ENCODE data around the gene OR1N2.
"Not testable (repeated sequence)": the region's sequence is repeated elsewhere in the genome, so short reads cannot be mapped to it uniquely, and the experiment has no call there.

The OR1N2 gene

DNA sequence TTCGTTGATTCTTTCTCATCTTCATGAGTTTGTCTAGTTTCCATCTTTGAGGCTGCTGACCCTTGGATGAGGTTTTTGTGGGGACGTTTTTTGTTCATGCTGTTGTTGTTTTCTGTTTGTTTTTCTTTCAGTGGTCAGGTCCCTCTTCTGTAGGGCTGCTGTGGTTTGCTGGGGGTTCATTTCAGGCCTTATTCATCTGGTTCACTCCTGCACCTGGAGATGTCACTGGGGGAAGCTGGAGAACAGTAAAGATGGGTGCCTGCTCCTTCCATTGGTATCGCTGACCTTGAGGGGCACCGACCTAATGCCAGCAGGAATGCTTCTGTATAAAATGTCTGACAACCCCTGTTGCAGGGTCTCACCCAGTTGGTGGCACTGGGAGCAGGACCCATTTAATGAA lies 8.5 kb downstream of the OR1N2 start:
- in situ Hi-C loops (cut with HindIII; ENCODE audit: low pct_unique_long_range_greater_than_20kb, low sequenced_read_pairs), result no loop called here
- no peak for DNase-seq (ENCODE audit: low read depth in 1 of 2, low spot score in 1 of 2)
- TF ChIP-seq JUND (IDR thresholded peaks at IDR 0.05; ENCODE audit: low read depth), result no peak

DNA sequence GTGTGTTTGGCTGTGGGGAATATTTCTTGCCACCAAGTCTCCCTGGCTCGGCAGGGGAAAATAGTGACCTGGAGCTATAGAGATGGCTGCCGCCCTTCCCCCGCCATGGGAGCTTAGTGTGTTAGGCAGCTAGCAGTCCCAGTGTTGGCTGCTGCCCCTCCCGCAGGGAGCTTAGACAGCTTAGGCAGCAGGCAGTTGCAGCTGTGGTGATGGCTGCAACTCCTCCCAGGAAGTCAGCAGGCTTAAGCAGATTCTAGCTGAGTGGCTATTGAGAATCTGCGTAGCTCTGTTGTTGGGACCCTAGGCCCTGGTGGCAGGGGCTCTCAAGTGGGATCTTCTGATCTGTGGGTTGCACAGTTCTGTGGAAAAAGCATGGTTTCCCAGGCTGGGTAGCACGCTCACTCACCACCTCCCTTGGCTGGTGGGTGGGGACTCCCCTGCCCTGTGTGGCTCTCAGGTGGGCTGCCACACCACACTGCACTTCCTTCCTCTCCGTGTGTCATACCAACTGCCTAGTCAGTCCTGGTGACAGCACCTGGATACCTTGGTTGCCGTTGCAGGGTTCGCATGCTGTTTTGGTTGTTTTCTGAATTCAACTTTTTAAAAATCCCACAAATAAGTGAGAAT lies 9.3 kb downstream of the OR1N2 start:
- no peak for DNase-seq (ENCODE audit: low read depth in 1 of 2, low spot score in 1 of 2)
- TF ChIP-seq JUND (IDR thresholded peaks at IDR 0.05; ENCODE audit: low read depth), result no peak
- in situ Hi-C loops (cut with HindIII; ENCODE audit: low pct_unique_long_range_greater_than_20kb, low sequenced_read_pairs), result no loop called here

DNA sequence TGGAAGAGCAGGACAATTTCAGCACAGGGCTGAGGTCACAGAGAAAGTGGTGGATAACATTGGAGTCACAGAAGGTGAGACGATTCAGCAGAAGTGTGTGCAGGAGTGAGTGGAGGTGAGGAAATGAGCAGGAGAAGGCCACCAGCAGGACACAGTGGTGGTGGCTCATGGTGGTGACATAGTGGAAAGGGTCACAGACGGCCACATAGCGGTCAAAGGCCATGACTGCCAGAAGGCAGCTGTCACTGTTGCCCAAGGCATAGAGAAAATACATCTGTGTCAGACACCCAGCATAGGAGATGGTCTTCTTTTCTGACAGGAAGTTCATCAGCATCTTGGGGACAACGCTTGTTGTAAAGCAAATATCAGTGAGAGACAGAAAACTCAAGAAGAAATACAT lies 15.0 kb downstream of the OR1N2 start:
- no peak for TF ChIP-seq JUND (IDR thresholded peaks at IDR 0.05; ENCODE audit: low read depth)
- no peak for DNase-seq (ENCODE audit: low read depth in 1 of 2, low spot score in 1 of 2)
- in situ Hi-C loops (cut with HindIII; ENCODE audit: low pct_unique_long_range_greater_than_20kb, low sequenced_read_pairs), result no loop called here

DNA sequence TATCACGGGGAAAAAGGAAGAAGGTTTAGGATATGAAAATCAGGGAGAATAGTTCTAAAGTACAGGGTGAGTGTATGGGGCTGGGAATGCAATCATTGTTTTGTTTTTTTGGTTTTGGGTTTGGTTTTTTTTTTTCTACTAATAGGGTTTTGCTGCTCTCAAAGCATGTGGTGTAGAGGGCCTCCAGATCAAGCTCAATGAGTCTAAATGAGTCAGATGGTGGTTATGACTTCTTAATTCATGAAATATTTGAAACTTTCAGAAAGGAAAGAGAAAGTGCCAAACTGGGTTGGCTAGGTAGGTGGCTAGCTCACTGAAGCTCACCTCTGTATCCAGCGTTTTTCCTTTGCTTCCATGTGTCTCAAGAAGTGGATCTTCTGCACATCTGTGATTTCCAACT lies 19.5 kb downstream of the OR1N2 start:
- in situ Hi-C loops (cut with HindIII; ENCODE audit: low pct_unique_long_range_greater_than_20kb, low sequenced_read_pairs), result no loop called here
- no peak for TF ChIP-seq JUND (IDR thresholded peaks at IDR 0.05; ENCODE audit: low read depth)
- DNase-seq (ENCODE audit: low read depth in 1 of 2, low spot score in 1 of 2), result no peak

DNA sequence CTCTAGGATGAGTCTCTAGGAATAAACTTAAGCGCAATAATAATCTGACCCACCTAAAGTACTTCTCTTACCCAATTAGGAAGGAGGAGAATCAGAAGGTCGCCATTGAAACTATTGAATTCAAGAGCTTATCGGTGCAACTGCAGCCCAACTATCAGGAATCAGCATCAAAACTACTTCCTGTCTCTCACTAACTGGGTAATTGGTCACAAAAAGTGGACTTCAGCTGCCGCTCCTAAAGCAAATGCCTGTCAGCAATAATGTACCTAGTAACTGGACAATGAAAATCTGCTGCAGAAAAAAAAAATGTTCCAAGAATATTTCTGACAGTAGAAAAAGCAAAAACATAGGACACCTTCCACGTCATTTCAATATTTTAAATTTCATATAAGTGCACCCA lies 27.0 kb downstream of the OR1N2 start:
- in situ Hi-C loops (cut with HindIII; ENCODE audit: low pct_unique_long_range_greater_than_20kb, low sequenced_read_pairs), result no loop called here

DNA sequence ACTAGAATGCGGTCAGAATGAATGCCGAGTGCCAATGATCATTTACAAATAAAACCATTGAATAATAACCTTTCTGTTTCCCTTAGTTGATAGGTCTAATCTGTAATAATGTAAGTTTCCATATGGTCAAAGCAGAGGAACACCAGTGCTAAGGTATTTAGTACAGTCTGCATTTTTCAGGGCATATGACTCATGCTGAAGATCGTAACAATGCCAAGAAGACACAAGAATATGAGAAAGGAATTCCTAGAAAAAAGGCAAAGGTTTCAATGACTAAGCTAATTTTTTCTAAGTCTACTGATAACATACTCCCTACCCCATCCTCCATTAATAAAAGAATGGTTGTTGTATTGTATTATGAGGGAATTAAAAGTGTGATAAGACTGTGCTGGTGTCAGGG lies 27.4 kb downstream of the OR1N2 start:
- no peak for DNase-seq (ENCODE audit: low read depth in 1 of 2, low spot score in 1 of 2)
- TF ChIP-seq JUND (IDR thresholded peaks at IDR 0.05; ENCODE audit: low read depth), result no peak
- in situ Hi-C loops (cut with HindIII; ENCODE audit: low pct_unique_long_range_greater_than_20kb, low sequenced_read_pairs), result no loop called here

More for the DNA sequence above, 27.0 kb downstream of the OR1N2 start:
- DNase-seq (ENCODE audit: low read depth in 1 of 2, low spot score in 1 of 2), result no peak
- no peak for TF ChIP-seq JUND (IDR thresholded peaks at IDR 0.05; ENCODE audit: low read depth)

DNA sequence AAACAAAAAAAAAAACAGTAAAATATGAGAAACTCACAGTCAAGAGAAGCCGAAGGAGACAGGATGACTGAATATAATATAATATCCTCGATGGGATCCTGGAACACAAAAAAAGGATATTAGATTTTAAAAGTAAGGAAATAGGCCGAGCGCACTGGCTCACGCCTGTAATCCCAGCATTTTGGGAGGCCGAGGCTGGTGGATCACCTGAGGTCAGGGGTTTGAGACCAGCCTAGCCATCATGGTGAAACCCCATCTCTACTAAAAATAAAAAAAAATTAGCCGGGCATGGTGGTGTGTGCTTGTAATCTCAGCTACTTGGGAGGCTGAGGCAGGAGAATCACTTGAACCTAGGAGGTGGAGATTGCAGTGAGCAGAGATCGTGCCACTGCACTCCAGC lies 30.4 kb downstream of the OR1N2 start, which contains the start of gene OR1L8:
Gene OR1L8 (minus strand): TSS at position 101 of the 400 bp plus-strand sequence. CDS start 14,907 bp downstream, outside the sequence.
- DNase-seq (ENCODE audit: low read depth in 1 of 2, low spot score in 1 of 2); in situ Hi-C loops (cut with HindIII; ENCODE audit: low pct_unique_long_range_greater_than_20kb, low sequenced_read_pairs): not testable (repeated sequence)
